Spleen (tissue), 7 donors: ENCODE results near the gene ATG4D.

Experiments used
- CTCF ChIP-seq, 11 experiments: fragments of 200-600 bp in 7 of 11; fragments of 450-650 bp in 4 of 11; sonication (generic) in 4 of 11; IDR thresholded peaks in 8 of 11; conservative IDR thresholded peaks in 3 of 11; 1 replicate in 7 of 11; 2 replicates in 4 of 11; pipeline versions ENCODE4 v1.4.0 to v1.8.0; 2016 to 2021; ENCODE audit warnings: antibody characterized with exemption in 11 of 11, inconsistent platforms in 4 of 11, mild to moderate bottlenecking in 1 of 11
- POLR2A ChIP-seq, 3 donors: fragments of 450-650 bp; IDR thresholded peaks; one replicate each; pipeline ENCODE4 v1.5.1; 2017; ENCODE audit warnings: antibody characterized with exemption in 3 of 3, mild to moderate bottlenecking in 1 of 3
- donor health status: DM: no; HTN: no; CAD: no; lungs with moderate emphysema.
- donor health status: DM: no; HTN: no; CAD: no.
- donor health status: DM: no; HTN: no; CAD: no.

GRCh38 chr19:10525636-10526035 lies 18.1 kb upstream of the ATG4D start:
- TF ChIP-seq CTCF (IDR thresholded peaks at IDR 0.05 in 8 of 11, conservative IDR thresholded peaks at IDR 0.05 in 3 of 11) (no peak), POLR2A (IDR thresholded peaks at IDR 0.05) (no peak)
